Neutrophil (primary cell): Measurements from ENCODE around the gene LGALS8.

Source experiments
- H3K27ac ChIP-seq: fragments of 200-600 bp; sonication (generic); 2 replicates; pipeline ENCODE4 v1.5.1; 2016; ENCODE audit warnings: mild to moderate bottlenecking, moderate library complexity
- H3K27me3 ChIP-seq: fragments of 200-600 bp; sonication (generic); 2 replicates; pipeline ENCODE4 v1.6.0; 2016; ENCODE audit warnings: mild to moderate bottlenecking
- H3K36me3 ChIP-seq: fragments of 200-600 bp; sonication (generic); 2 replicates; pipeline ENCODE4 v1.5.1; 2017
- H3K4me1 ChIP-seq, 2 experiments: fragments of 200-600 bp in 1 of 2; sonication (generic) in 1 of 2; 1 replicate in 1 of 2; 2 replicates in 1 of 2; pipeline versions ENCODE4 v1.5.1 to v1.6.1; 2013 to 2016; ENCODE audit warnings: low read depth in 1 of 2, low read length in 1 of 2, mild to moderate bottlenecking in 1 of 2, moderate library complexity in 1 of 2; ENCODE audit not compliant: control insufficient read depth in 1 of 2, insufficient read depth in 1 of 2
- H3K4me3 ChIP-seq, 2 experiments: fragments of 200-600 bp in 1 of 2; sonication (generic) in 1 of 2; 1 replicate in 1 of 2; 2 replicates in 1 of 2; pipeline ENCODE4 v1.5.1; 2013 to 2016; ENCODE audit warnings: low read depth in 1 of 2, low read length in 1 of 2, mild to moderate bottlenecking in 1 of 2, moderate library complexity in 1 of 2
- H3K9me3 ChIP-seq: fragments of 200-600 bp; sonication (generic); 2 replicates; pipeline ENCODE4 v1.5.1; 2016
- CTCF ChIP-seq: fragments of 200-600 bp; sonication (generic); IDR thresholded peaks from 2 replicates; pipeline ENCODE4 v1.5.1; 2016; ENCODE audit warnings: antibody characterized with exemption

LGALS8 gene

DNA sequence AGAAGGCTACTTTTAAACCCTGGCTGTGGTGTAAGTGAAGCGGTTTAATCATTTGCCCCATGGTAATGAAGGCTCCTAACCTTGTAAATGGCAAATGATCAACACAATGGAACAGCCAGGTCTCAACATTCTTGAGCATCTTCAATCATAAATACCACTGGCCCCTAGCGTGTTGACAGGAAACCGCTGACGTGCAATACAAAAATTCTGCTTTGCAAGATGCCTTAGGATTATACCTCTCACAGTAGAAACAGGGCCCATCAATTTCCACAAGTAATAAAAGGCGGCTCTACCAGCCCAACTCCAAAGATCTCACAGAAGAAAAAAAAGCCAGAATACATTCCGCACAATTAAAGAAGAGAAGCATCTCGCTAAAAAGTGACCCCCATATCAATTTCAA is 32.8 kb downstream of the LGALS8 start:
- no peaks in the 10 kb centered on the region for H3K4me1 ChIP-seq
- H3K9me3 ChIP-seq: no peaks in the 10 kb centered on the region
- no peaks in the 10 kb centered on the region for H3K27me3 ChIP-seq
- H3K4me3 ChIP-seq: no peak overlapping the region
- no peak for TF ChIP-seq CTCF
- no peak overlapping the region for H3K27ac ChIP-seq
- H3K36me3 ChIP-seq: peaks cover 82% of the 10 kb centered on the region

DNA sequence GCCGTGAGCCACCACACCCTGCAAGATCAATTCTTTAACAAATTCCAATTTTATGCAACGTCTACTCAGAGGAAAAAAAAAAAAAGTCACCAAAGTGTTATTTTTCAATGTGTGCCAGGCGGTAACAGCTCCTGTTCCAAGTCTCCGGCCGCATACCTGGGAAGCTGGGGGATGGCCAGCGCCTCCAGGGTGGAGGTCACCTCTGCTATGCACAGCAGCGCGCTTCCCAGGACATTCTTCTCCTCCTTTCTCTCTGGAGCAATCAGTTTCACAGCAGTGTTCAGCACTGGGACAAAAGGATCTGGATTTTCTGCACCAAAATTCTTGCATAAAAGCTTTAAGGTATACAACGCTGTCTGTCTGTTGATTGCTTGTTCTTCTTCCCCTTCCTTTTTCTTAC is 34.3 kb downstream of the LGALS8 start:
- Histone ChIP-seq H3K4me3 (no peak overlapping the region), H3K4me1 (no peaks in the 10 kb centered on the region), H3K9me3 (no peaks in the 10 kb centered on the region), H3K27ac (no peak overlapping the region), H3K36me3 (peaks cover 68% of the 10 kb centered on the region), H3K27me3 (no peaks in the 10 kb centered on the region)
- TF ChIP-seq CTCF: no peak

DNA sequence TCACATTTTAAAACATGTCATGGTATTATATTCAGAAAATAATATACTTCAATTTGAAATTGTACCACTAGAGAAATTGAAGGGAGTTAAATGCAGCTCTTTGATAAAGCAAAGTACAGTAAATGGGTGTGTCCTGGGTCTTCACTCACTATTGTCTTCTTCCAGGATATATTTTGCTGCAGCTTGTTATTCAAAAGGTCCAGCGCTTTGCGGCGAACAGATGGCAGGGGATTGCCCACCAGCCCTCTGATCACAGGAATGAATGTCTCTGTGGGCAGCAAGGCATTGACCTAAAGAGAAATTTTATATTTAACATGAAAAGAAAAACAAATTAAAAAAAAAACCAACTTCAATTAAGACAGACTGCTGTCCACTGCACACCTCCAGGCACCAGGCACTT is 35.1 kb downstream of the LGALS8 start:
- peaks cover 66% of the 10 kb centered on the region for H3K36me3 ChIP-seq
- H3K27ac ChIP-seq: no peak overlapping the region
- no peaks in the 10 kb centered on the region for H3K9me3 ChIP-seq
- no peaks in the 10 kb centered on the region for H3K27me3 ChIP-seq
- no peak for TF ChIP-seq CTCF
- no peaks in the 10 kb centered on the region for H3K4me1 ChIP-seq
- H3K4me3 ChIP-seq: no peak overlapping the region

DNA sequence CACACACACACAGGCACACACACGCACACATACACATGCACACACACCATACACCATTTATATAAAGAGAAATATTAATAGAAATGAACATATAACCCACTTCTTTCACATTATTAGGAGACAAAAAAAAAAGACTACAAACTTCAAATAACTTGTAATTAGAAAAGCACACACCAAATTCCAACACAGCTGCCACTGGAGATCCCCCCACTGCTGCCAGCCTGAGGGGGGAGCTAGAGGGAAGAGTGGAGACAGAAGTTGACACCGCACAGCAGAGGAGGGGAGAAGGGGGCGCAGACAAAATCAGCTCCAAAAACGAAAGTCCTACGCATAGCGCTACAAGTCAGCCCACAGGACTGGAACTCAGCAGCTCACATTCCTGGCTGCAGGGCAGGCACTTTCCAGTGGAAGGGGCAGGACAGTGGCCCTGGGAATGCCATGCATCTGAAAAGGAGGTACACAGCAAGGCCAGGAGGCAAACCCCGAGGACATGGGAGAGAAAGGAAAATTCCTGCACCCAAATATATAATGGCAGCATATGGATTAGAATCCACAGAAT is 36.5 kb downstream of the LGALS8 start:
- no peak for TF ChIP-seq CTCF

GRCh38 chr1:236561976-236562375 is 38.2 kb downstream of the LGALS8 start:
- Histone ChIP-seq H3K27me3 (no peaks in the 10 kb centered on the region), H3K4me1 (no peaks in the 10 kb centered on the region), H3K27ac (no peak overlapping the region), H3K4me3 (no peak overlapping the region), H3K9me3 (no peaks in the 10 kb centered on the region), H3K36me3 (peaks cover 67% of the 10 kb centered on the region)
- no peak for TF ChIP-seq CTCF

More for the DNA sequence above, 36.5 kb downstream of the LGALS8 start:
- Histone ChIP-seq H3K9me3 (no peaks in the 10 kb centered on the region), H3K27me3 (no peaks in the 10 kb centered on the region), H3K27ac (no peak overlapping the region), H3K4me3 (no peak overlapping the region), H3K36me3 (peaks cover 67% of the 10 kb centered on the region), H3K4me1 (no peaks in the 10 kb centered on the region)

DNA sequence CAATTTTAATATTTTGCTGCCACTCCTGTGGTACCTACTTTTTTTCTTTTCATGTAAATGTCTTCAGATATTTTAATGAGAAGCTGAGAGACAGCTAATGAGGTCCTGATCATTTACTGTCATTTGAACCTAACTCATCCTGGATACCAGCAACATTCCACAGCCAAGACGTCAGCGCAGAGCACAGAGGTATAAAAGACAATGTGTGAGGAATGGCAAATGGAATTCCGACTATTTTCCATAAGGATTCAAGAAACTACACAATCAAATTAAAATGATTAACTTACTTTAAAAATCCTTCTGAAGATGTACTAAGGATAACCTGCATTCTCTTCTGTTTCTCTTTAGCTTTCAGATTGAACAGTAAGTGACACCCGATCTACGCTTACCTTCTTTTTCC is 41.7 kb downstream of the LGALS8 start:
- Histone ChIP-seq H3K27ac (no peak overlapping the region), H3K9me3 (no peaks in the 10 kb centered on the region), H3K4me3 (no peak overlapping the region), H3K36me3 (peaks cover 70% of the 10 kb centered on the region), H3K4me1 (no peaks in the 10 kb centered on the region), H3K27me3 (no peaks in the 10 kb centered on the region)
- TF ChIP-seq CTCF: no peak
